CD14-positive monocyte (primary cell): ENCODE data around the gene MAT2A. TPM values are rescaled to one million over a fixed set of nuclear protein-coding genes. Genes with fewer than 3 reads are reported as not detected.

Experiments
- DNase-seq, 3 donors: peaks; one replicate each; pipeline ENCODE4 v3.0.0-alpha.2; 2011 to 2022
- H2AFZ ChIP-seq: 2 replicates; pipeline ENCODE4 v1.6.0; 2012; ENCODE audit warnings: mild to moderate bottlenecking, low read depth, low read length, inconsistent platforms; ENCODE audit not compliant: insufficient read depth, poor library complexity, severe bottlenecking
- H3K27ac ChIP-seq, 2 donors: 1 replicate in 1 of 2; 2 replicates in 1 of 2; pipeline ENCODE4 v1.5.1; 2012 to 2013; ENCODE audit warnings: low read length in 2 of 2, control low read depth in 1 of 2, inconsistent platforms in 1 of 2, low read depth in 1 of 2, mild to moderate bottlenecking in 1 of 2
- H3K27me3 ChIP-seq, 2 donors: one replicate each; pipeline versions ENCODE4 v1.6.0 to v1.6.1; 2011 to 2013; ENCODE audit warnings: low read length in 2 of 2; ENCODE audit not compliant: control insufficient read depth in 2 of 2, insufficient read depth in 2 of 2
- H3K36me3 ChIP-seq, 2 donors: replicated peaks in 1 of 2; 1 replicate in 1 of 2; 2 replicates in 1 of 2; pipeline versions ENCODE4 v1.5.1 to v1.6.1; 2012 to 2013; ENCODE audit warnings: low read length in 2 of 2, control low read depth in 1 of 2, inconsistent platforms in 1 of 2, mild to moderate bottlenecking in 1 of 2; ENCODE audit not compliant: insufficient read depth in 2 of 2, control insufficient read depth in 1 of 2
- H3K4me1 ChIP-seq, 2 donors: 1 replicate in 1 of 2; 2 replicates in 1 of 2; pipeline versions ENCODE4 v1.5.1 to v1.6.1; 2012 to 2013; ENCODE audit warnings: low read length in 2 of 2, control low read depth in 1 of 2, inconsistent platforms in 1 of 2, mild to moderate bottlenecking in 1 of 2, moderate library complexity in 1 of 2; ENCODE audit not compliant: insufficient read depth in 2 of 2, control insufficient read depth in 1 of 2
- H3K4me2 ChIP-seq: replicated peaks from 2 replicates; pipeline ENCODE3; 2012; ENCODE audit warnings: low read length, moderate library complexity, mild to moderate bottlenecking; ENCODE audit not compliant: poor library complexity, severe bottlenecking; ENCODE audit errors: extremely low read depth
- H3K4me3 ChIP-seq, 3 experiments: fragments of 200-600 bp in 1 of 3; sonication (generic) in 1 of 3; replicated peaks in 1 of 3; 1 replicate in 2 of 3; 2 replicates in 1 of 3; pipeline ENCODE4 v1.5.1; 2011 to 2013; ENCODE audit warnings: low read length in 3 of 3, mild to moderate bottlenecking in 3 of 3, control low read depth in 2 of 3, low read depth in 2 of 3, inconsistent platforms in 1 of 3, moderate library complexity in 1 of 3
- H3K79me2 ChIP-seq: 2 replicates; pipeline ENCODE4 v1.6.0; 2012; ENCODE audit warnings: mild to moderate bottlenecking, control low read depth, inconsistent platforms, low read length, moderate library complexity; ENCODE audit not compliant: insufficient read depth
- H3K9ac ChIP-seq: 2 replicates; pipeline ENCODE4 v1.6.0; 2017; ENCODE audit warnings: low read length, mild to moderate bottlenecking; ENCODE audit not compliant: insufficient read depth, poor library complexity, severe bottlenecking
- H3K9me3 ChIP-seq, 2 donors: replicated peaks in 1 of 2; 1 replicate in 1 of 2; 2 replicates in 1 of 2; pipeline versions ENCODE4 v1.5.1 to v1.6.1; 2012 to 2013; ENCODE audit warnings: low read length in 2 of 2, control low read depth in 1 of 2; ENCODE audit not compliant: control insufficient read depth in 1 of 2, insufficient read depth in 1 of 2
- H4K20me1 ChIP-seq: 2 replicates; pipeline ENCODE4 v1.6.0; 2012; ENCODE audit warnings: mild to moderate bottlenecking, low read length, control low read depth, moderate library complexity; ENCODE audit not compliant: insufficient read depth
- H3K27ac Mint-ChIP-seq, 7 donors: one replicate each; pipeline ENCODE4 v1.8.0; 2020; ENCODE audit warnings: mild to moderate bottlenecking in 7 of 7, mixed read lengths in 7 of 7, moderate library complexity in 6 of 7, inconsistent platforms in 2 of 7
- H3K27me3 Mint-ChIP-seq, 3 donors: one replicate each; pipeline ENCODE4 v1.8.0; 2021 to 2022; ENCODE audit warnings: low read depth in 3 of 3, mild to moderate bottlenecking in 3 of 3, mixed read lengths in 3 of 3, moderate library complexity in 3 of 3, inconsistent platforms in 1 of 3
- H3K36me3 Mint-ChIP-seq, 2 donors: one replicate each; pipeline ENCODE4 v1.8.0; 2020; ENCODE audit warnings: mixed read lengths in 2 of 2, inconsistent platforms in 1 of 2, mild to moderate bottlenecking in 1 of 2
- H3K4me1 Mint-ChIP-seq: one replicate; pipeline ENCODE4 v1.8.0; 2020; ENCODE audit warnings: mild to moderate bottlenecking, mixed read lengths
- H3K4me3 Mint-ChIP-seq, 2 donors: one replicate each; pipeline ENCODE4 v1.8.0; 2020; ENCODE audit warnings: mild to moderate bottlenecking in 2 of 2, mixed read lengths in 2 of 2, moderate library complexity in 1 of 2
- H3K9me3 Mint-ChIP-seq, 7 donors: one replicate each; pipeline ENCODE4 v1.8.0; 2020 to 2022; ENCODE audit warnings: mixed read lengths in 7 of 7, mild to moderate bottlenecking in 6 of 7, moderate library complexity in 6 of 7, inconsistent platforms in 2 of 7
- CTCF ChIP-seq: fragments of 200-600 bp; IDR thresholded peaks from one replicate; pipeline ENCODE4 v1.8.0; 2022; ENCODE audit warnings: antibody characterized with exemption, mild to moderate bottlenecking
- WGBS: methylation state at CpG from one replicate; pipeline ENCODE4 v1.1.5; 2013; ENCODE audit warnings: missing lambda C conversion rate; ENCODE audit not compliant: insufficient coverage; 5-methylcytosine and 5-hydroxymethylcytosine counted together
- intact Hi-C, 2 donors: fragments of 100-400 bp; cut with micrococcal nuclease; formaldehyde crosslinking; loops; one replicate each; pipeline versions ENCODE4 v1.15.0 to v1.15.1; 2023
- polyA plus RNA-seq, 3 donors: library from polyadenylated mRNA; depleted of rRNA in 1 of 3; unstranded in 2 of 3; stranded (reverse) in 1 of 3; fragments of 300-500 nt in 2 of 3; fragments of >200 nt in 1 of 3; fragmentation: Illumina TruSeq in 2 of 3; gene quantifications; 1 replicate in 2 of 3; 2 replicates in 1 of 3; pipeline ENCODE4 v1.2.3, GENCODE V29; 2012 to 2021
- small RNA-seq: library from RNA; depleted of rRNA; stranded (forward); fragments of <200 nt; gene quantifications from one replicate; pipeline ENCODE3, GENCODE V24; 2012; ENCODE audit warnings: low read depth; ENCODE audit not compliant: insufficient read length

The MAT2A gene
- polyA plus RNA-seq, 3 donors, result 97.0 to 454 (median 117) TPM

- H3K27me3 Mint-ChIP-seq, result peaks cover 0 to 7% (median 0%) of the 10 kb centered on the region in 3 donors
- Histone ChIP-seq H3K36me3 (peaks cover 12 to 19% of the 10 kb centered on the region in 2 donors), H3K4me3 (no peak overlapping the region), H3K4me2 (no peak overlapping the region), H3K4me1 (peaks cover 65 to 71% of the 10 kb centered on the region in 2 donors), H3K27ac (no peak overlapping the region), H3K9me3 (no peaks in the 10 kb centered on the region), H3K9ac (no peak overlapping the region), H2AFZ (no peak overlapping the region), H3K79me2 (peaks cover 79% of the 10 kb centered on the region), H3K27me3 (no peaks in the 10 kb centered on the region), H4K20me1 (peaks cover 16% of the 10 kb centered on the region)
- 90% methylated on average over 3 of the region's 3 CpGs for WGBS
- peaks cover 0 to 2% (median 0%) of the 10 kb centered on the region in 7 donors for H3K9me3 Mint-ChIP-seq
- H3K36me3 Mint-ChIP-seq, result peaks cover 27 to 32% of the 10 kb centered on the region in 2 donors
- H3K4me1 Mint-ChIP-seq, result peaks cover 69% of the 10 kb centered on the region
- H3K27ac Mint-ChIP-seq, result peak overlapping the region in 2 of 7 donors; percentile 6 to 45
- intact Hi-C loops, result no loop called here
- TF ChIP-seq CTCF, result no peak
- H3K4me3 Mint-ChIP-seq, result no peak overlapping the region
- no peak for DNase-seq
These were observed 54.1 kb downstream of the MAT2A start for GRCh38 chr2:85593023-85593422.

Small RNA genes within 50 kb of the gene (small RNA-seq; reads per million reads assigned to genes)
- gene RN7SL126P, result not detected

Other genes starting within 250 kb of the MAT2A start
- gene TGOLN2, start 211.2 kb upstream of the MAT2A start, polyA plus RNA-seq, result 100 to 1,000 TPM in 2 of 3 donors, 10 to 100 TPM in 1; 68.2 to 157 (median 111) TPM
- 10 to 100 TPM; 12.4 to 15.8 (median 15.0) TPM for gene RETSAT, start 184.6 kb upstream of the MAT2A start, polyA plus RNA-seq
- gene ELMOD3, start 184.4 kb upstream of the MAT2A start, polyA plus RNA-seq, result 10 to 100 TPM in 1 of 3 donors, 1 to 10 TPM in 2; 6.1 to 53.3 (median 7.2) TPM
- gene CAPG, start 128.8 kb upstream of the MAT2A start, polyA plus RNA-seq, result 100 to 1,000 TPM; 474 to 847 (median 631) TPM
- gene SH2D6, start 120.5 kb upstream of the MAT2A start, polyA plus RNA-seq, result not detected
- 10 to 100 TPM; 24.0 to 34.4 (median 32.0) TPM for gene GGCX, start 22.3 kb downstream of the MAT2A start, polyA plus RNA-seq
- 100 to 1,000 TPM; 260 to 761 (median 623) TPM for gene VAMP8, start 38.4 kb downstream of the MAT2A start, polyA plus RNA-seq
- 100 to 1,000 TPM; 154 to 251 (median 171) TPM for gene VAMP5, start 45.3 kb downstream of the MAT2A start, polyA plus RNA-seq
- 100 to 1,000 TPM; 254 to 475 (median 382) TPM for gene RNF181, start 56.6 kb downstream of the MAT2A start, polyA plus RNA-seq
- gene TMEM150A, start 63.5 kb downstream of the MAT2A start, polyA plus RNA-seq, result 10 to 100 TPM; 24.7 to 29.1 (median 26.6) TPM
- gene C2orf68, start 72.9 kb downstream of the MAT2A start, polyA plus RNA-seq, result 10 to 100 TPM; 24.2 to 32.9 (median 30.7) TPM
- 10 to 100 TPM; 46.5 to 48.3 (median 48.0) TPM for gene USP39, start 77.0 kb downstream of the MAT2A start, polyA plus RNA-seq
- gene SFTPB, start 129.0 kb downstream of the MAT2A start, polyA plus RNA-seq, result under 1 TPM in 2 of 3 donors, not detected in 1; 0.18 to 0.47 TPM
- gene GNLY, start 155.2 kb downstream of the MAT2A start, polyA plus RNA-seq, result 10 to 100 TPM in 2 of 3 donors, 1 to 10 TPM in 1; 4.6 to 13.2 (median 11.1) TPM
- gene ATOH8, start 214.8 kb downstream of the MAT2A start, polyA plus RNA-seq, result 1 to 10 TPM; 2.0 to 3.9 (median 2.1) TPM